ENCODE measurements around the gene GPC5.

DNA sequence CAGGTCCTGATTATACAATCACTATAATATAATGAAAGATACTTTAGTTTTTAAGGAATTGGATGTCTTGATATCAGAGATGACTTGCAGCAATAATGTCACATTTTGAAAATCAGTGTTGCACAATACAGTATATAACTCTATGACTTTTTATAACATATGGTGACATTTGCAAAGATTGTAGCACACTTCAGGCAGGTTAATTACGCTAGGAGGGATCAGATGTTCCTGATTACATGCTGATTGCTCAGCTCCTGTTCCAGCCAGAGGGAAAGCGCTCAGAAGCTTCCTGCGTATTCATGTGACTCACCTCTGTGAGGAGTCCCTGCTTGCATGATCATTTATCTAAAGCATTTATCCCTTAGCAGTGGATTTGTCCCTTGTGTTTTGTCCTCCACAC is 265.6 kb downstream of the GPC5 start:
- TF ChIP-seq POLR2AphosphoS5 (IDR thresholded peaks at IDR 0.05; ENCODE audit: insufficient read depth, low read depth, low read length) (no peak), POLR2A (IDR thresholded peaks at IDR 0.05; ENCODE audit: low read depth, low read length) (no peak), MYC (IDR thresholded peaks at IDR 0.05; ENCODE audit: low read depth, low read length) (no peak), JUN (IDR thresholded peaks at IDR 0.05; ENCODE audit: borderline replicate concordance, insufficient read depth, insufficient read length, low read depth) (no peak)
- TF ChIP-seq, protein P1, sequence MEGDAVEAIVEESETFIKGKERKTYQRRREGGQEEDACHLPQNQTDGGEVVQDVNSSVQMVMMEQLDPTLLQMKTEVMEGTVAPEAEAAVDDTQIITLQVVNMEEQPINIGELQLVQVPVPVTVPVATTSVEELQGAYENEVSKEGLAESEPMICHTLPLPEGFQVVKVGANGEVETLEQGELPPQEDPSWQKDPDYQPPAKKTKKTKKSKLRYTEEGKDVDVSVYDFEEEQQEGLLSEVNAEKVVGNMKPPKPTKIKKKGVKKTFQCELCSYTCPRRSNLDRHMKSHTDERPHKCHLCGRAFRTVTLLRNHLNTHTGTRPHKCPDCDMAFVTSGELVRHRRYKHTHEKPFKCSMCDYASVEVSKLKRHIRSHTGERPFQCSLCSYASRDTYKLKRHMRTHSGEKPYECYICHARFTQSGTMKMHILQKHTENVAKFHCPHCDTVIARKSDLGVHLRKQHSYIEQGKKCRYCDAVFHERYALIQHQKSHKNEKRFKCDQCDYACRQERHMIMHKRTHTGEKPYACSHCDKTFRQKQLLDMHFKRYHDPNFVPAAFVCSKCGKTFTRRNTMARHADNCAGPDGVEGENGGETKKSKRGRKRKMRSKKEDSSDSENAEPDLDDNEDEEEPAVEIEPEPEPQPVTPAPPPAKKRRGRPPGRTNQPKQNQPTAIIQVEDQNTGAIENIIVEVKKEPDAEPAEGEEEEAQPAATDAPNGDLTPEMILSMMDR (IDR thresholded peaks at IDR 0.05; ENCODE audit: extremely low read depth in 1 of 2, insufficient read depth in 1 of 2, low read depth in 1 of 2, low read length in 2 of 2), result no peak

All from endothelial cell of umbilical vein (primary cell).